ENCODE measurements around the gene TNFRSF21.
"Not testable (repeated sequence)": the region's sequence is repeated elsewhere in the genome, so short reads cannot be mapped to it uniquely, and the experiment has no call there.

Gene TNFRSF21

GRCh38 chr6:47323321-47323720 lies 13.6 kb upstream of the TNFRSF21 start:
- FAIRE-seq, result no peak
- DNase-seq (ENCODE audit: low spot score), result no peak

GRCh38 chr6:47321577-47321976 lies 11.9 kb upstream of the TNFRSF21 start:
- FAIRE-seq (no peak), DNase-seq (ENCODE audit: low spot score) (no peak)

DNA sequence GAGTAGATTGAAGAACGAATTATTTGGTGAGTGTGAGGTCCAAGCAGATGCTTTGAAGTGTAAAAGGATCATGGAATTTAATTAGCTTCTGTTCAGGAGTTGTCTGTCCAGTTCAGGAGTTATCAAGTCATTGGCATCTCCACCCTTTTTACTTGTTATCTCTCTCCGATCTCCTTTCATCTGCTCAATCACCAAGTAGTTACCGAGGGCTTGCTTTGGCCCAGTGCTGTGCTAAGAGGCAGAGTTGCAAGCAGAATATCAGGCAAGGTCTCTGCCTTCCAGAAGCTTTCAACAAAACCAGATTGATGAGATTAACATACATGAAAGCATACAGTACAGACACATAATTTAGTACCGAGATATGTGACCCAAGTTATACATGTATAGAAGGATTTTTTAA lies 10.2 kb upstream of the TNFRSF21 start:
- DNase-seq (ENCODE audit: low spot score) (no peak), FAIRE-seq (no peak)

DNA sequence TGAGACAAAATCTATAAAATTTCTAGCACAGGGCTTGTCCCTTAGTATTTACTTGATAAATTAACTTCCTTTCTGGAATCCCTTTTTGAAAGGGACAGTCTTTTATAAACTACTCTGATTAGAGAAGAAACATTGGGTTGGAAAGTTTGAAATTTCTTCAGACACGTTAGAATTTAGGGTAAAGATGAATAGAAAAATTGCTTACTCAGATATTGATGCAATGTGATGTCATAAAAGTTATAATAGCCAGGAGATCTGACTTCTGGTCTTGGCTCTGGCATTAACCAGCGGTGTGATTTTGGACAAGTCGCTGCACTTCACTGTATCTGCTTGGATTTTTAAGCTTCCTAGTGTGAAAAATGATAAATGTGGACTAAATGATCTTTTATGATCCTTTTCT lies 9.7 kb upstream of the TNFRSF21 start:
- no peak for FAIRE-seq
- no peak for DNase-seq (ENCODE audit: low spot score)

DNA sequence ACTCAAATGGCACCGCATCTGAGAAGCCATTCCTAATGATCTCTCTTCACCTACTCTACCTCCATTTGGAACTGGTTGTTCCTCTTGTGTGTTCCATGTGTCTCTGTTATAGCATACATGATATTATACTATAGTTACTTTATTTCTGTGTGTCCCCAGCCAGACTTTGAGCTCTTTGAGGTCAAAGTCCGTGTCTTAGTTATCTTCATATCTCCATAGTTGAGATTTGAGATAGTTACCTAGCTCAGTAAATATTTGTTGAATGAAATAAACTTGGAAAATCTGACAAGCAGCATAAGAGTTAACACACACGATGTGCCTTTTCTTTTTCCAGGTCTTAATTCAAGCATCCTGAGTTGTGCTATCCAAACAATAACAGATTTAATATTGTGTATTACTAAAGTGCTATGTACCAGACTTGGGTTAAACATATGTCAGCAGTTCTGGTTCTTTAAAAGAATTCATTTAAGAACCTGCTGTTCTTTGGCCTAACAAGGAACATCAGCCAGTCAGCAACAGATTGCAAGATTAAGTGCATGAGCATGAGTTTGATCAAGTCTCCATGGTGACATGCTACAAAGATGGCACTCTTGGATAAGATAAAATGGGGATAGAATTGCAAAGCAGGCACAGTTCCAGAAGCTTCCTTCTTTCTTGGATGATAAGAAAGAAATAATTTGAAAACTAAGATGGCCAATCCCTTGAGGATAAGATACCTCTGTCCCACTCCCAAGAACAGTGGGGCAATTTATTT lies 8.7 kb upstream of the TNFRSF21 start:
- FAIRE-seq, result no peak
- no peak for DNase-seq (ENCODE audit: low spot score)

DNA sequence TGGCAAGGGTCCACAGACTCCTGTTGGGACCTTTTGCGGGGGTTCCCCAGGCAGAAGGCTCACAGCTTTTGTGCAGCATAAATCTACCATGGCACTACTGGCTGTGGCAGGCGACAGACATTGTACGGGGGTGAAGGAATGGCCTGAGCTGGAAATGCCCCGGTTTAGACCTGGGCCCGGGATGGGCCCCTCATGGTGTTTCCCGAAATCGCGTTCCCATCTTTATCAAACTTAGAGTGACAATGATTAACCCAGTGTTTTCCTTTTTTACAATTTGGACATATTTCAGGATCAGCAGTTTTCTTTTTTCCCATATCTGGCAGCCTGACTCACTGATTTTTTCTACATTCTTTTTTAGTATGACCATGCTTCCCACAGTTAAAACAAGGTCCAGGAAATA lies 5.5 kb upstream of the TNFRSF21 start:
- FAIRE-seq; DNase-seq (ENCODE audit: low spot score): not testable (repeated sequence)

DNA sequence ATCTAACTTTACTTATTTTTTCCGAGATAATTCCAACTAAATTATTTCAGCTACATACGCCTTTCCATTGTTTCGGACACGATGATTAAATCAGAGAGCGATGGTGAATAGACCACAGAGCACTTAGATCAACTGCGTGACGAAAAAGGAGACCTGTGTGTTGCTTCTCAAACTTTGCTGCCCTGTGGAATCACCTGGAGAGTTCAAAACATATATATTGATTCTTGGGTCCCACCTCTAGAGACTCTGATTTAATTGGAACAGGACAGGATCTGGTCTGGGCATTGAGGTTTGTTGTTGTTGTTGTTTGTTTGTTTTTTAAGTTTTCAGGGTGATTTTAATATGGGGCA lies 401 bp upstream of the TNFRSF21 start:
- DNase-seq (ENCODE audit: low spot score) (no peak), FAIRE-seq (no peak)

GRCh38 chr6:47308552-47309290 lies 984 bp downstream of the TNFRSF21 start:
- DNase-seq (ENCODE audit: low spot score), result peak; percentile 54

DNA sequence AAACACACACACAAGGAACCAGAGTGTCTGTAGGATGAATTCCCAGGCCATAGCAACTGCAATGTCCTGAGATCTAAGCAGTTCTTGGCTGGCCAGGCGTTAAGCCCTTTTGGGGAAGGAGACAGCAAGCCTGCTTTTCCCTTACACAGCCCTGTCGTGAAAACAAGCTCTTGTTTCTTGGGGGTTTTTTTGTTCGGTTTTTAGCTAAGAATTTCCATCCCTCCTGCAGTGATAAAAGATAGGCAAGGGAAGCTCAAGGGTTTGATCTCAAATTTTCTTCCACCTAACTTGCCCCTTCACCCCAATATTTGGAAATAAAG lies 1.5 kb downstream of the TNFRSF21 start:
- DNase-seq (ENCODE audit: low spot score), result no peak
- FAIRE-seq, result no peak

More at GRCh38 chr6:47308552-47309290, 984 bp downstream of the TNFRSF21 start:
- FAIRE-seq, result no peak

DNA sequence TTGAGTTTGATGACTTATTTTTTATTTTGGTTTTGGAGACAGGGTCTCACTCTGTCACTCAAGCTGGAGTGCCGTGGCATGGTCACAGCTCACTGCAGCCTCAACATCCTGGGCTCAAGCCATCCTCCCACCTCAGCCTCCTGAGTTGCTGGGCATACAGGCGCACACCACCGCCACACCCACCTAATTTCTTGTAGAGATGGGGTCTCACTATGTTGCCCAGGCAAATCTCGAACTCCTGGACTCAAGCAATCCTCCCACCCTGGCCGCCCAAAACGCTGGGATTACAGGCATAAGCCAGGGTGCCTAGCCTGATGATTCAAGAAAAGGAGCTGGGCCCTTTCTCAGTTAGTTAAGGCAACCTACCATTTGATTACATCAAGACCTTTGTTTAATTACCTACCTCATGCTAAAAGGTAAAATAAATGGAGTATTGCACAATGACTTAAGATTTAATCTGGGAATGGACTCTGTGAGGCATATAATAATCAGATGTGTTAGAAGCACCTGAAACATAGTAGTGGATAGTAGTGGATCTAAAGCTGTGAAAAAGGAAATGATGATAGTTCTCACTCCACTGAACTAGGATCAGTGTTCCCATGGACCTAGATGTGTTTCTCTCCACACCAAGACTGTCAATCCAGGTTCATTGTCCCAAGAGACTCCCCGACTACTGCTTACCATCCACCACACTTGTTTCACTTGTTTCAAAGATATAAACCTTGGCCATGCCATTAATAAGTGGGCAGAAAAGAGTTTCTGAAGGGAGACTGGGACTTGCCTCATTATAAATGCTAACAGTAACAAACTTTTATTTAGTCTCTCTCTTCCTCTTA lies 2.1 kb downstream of the TNFRSF21 start:
- no peak for DNase-seq (ENCODE audit: low spot score)
- no peak for FAIRE-seq

DNA sequence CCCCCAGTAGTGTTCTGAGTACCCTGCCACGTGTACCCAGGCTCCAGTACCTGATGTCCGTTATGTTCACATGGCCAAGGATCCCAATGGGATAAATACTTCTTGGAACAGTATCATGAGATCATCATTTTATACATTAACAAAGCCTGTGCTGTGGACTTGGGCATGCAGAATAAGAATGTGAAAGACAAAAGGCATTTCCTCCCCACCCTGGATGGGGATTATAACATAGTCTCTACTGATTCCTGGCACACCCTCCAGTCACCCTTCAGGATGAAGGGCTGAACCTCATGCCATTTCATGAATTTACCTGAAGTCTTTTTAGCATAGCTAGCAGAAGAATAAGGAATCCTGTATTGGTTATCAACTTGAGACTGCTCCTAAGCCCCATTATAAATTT lies 2.8 kb downstream of the TNFRSF21 start:
- FAIRE-seq (no peak), DNase-seq (ENCODE audit: low spot score) (no peak)

DNA sequence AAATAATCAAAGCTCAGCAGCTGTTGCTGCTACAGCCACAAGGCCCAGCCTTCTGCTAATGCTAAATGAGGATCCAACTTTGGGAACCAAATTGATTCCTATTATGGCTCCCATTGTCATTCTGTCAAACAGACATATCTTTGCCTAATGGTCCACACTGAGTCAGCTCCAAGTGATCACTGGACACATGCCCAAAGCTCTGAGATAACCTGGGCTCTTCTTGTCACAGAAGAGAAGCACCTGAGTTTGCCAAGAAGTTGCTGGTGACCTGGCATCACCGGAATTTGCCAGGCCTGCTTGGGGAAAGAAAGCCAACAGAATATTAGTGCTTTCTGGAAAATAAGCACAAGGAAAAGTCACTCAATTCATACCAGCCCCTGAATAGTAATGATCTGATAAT lies 5.8 kb downstream of the TNFRSF21 start:
- DNase-seq (ENCODE audit: low spot score) (no peak), FAIRE-seq (no peak)

- no peak for DNase-seq (ENCODE audit: low spot score)
- no peak for FAIRE-seq
These were observed 6.4 kb downstream of the TNFRSF21 start for GRCh38 chr6:47303342-47303741.

DNA sequence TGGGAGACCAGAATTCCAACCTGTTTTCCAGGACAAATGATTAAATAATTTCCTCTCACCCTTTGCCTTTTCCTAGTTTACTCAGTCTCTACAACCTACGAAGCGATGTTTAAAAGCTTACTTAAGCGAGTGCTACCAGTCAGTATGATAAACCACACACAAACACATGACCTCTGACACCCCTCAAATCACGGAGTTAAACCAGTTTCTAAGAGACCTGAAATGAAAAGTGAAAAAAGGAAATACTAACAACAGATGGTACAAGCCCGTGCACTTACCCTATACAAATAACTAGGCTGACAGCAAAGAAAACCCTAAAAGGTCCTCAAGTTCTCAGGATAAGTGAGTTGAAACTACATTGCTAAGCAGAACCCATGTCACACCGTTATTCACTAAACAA lies 7.7 kb downstream of the TNFRSF21 start:
- FAIRE-seq, result no peak
- no peak for DNase-seq (ENCODE audit: low spot score)

GRCh38 chr6:47301441-47301840 lies 8.3 kb downstream of the TNFRSF21 start:
- no peak for FAIRE-seq

GRCh38 chr6:47300417-47300816 lies 9.3 kb downstream of the TNFRSF21 start:
- DNase-seq (ENCODE audit: low spot score), result no peak
- FAIRE-seq, result no peak

More at GRCh38 chr6:47301441-47301840, 8.3 kb downstream of the TNFRSF21 start:
- no peak for DNase-seq (ENCODE audit: low spot score)

GRCh38 chr6:47299965-47300364 lies 9.7 kb downstream of the TNFRSF21 start:
- DNase-seq (ENCODE audit: low spot score), result no peak
- no peak for FAIRE-seq

DNA sequence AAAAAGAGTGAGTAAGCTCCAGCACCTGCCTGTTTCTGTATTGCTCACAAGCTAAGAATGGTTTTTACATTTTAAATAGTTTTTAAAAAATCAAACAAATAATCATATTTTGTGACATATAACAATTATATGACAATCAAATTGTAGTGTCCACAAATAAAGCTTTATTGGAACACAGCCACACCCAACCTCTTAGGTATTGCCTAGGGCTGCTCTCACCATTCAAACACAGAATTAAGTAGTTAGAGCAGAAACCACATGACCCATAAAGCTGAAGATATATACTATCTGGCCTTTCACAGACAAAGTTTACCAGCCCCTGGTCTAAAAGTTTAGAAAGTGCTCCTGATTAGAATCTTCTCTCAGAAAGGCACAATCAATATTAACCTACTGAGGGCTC lies 11.2 kb downstream of the TNFRSF21 start:
- FAIRE-seq (no peak), DNase-seq (ENCODE audit: low spot score) (no peak)

DNA sequence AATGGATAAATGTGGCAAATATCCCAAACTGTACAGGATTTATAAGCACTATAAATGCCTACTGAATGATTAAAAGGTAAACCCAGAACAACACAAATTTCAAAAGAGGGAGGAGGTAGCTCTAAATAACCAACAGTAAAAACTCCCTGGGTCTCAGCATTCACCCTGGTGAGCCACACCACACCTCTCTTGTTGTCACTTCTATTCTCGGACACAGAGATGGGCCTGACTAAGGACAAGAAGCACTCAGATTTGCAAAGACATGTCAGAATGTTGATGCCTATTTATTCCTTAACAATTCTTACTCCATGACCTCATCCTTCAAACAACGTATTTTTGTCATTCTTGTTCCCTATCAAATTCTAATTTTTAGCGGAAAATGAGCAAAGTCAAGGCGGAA lies 14.7 kb downstream of the TNFRSF21 start:
- DNase-seq (ENCODE audit: low spot score), result no peak
- no peak for FAIRE-seq

DNA sequence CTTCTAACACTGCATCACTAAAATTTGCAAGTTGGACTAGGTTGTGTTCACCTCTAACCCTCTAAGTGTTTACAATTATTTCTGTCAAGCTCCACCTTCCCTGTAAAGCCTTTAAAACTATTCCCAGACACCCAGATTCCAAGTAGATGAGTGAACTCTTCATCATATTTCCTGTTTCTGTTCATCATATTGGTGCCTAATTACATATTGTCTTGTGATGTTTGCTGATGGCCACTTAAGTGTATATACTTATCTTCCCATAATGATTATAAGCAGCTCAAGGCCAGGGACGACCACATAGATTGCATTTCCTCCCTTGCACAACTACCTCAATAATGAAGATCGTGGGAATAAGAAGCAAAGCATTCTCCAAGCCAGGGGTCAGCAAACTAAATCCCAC lies 16.8 kb downstream of the TNFRSF21 start:
- no peak for DNase-seq (ENCODE audit: low spot score)
- FAIRE-seq, result no peak

- DNase-seq (ENCODE audit: low spot score), result no peak
- FAIRE-seq, result no peak
These were observed 17.7 kb downstream of the TNFRSF21 start for GRCh38 chr6:47292027-47292426.

- DNase-seq (ENCODE audit: low spot score) (no peak), FAIRE-seq (no peak)
These were observed 19.4 kb downstream of the TNFRSF21 start for GRCh38 chr6:47290124-47290834.

Measured in urothelium cell line (cell line).